ENCODE measurements around the gene CARD10. TPM values are rescaled to one million over a fixed set of nuclear protein-coding genes. Genes with fewer than 3 reads are reported as not detected.

Gene CARD10
- total RNA-seq, 1 donor, result 0.54 TPM

- DNase-seq (ENCODE audit: low read depth in 2 of 3, low spot score in 2 of 3), result no peak
These were observed 11.5 kb downstream of the CARD10 start for GRCh38 chr22:37507731-37508130.

- no peak for DNase-seq (ENCODE audit: low read depth in 2 of 3, low spot score in 2 of 3)
These were observed 13.2 kb downstream of the CARD10 start for GRCh38 chr22:37505989-37506388.

GRCh38 chr22:37505565-37505964, 13.7 kb downstream of the CARD10 start:
- DNase-seq (ENCODE audit: low read depth in 2 of 3, low spot score in 2 of 3), result no peak

GRCh38 chr22:37504964-37505363, 14.3 kb downstream of the CARD10 start:
- no peak for DNase-seq (ENCODE audit: low read depth in 2 of 3, low spot score in 2 of 3)

GRCh38 chr22:37503850-37504249, 15.4 kb downstream of the CARD10 start:
- no peak for DNase-seq (ENCODE audit: low read depth in 2 of 3, low spot score in 2 of 3)

GRCh38 chr22:37503183-37503683, 16.0 kb downstream of the CARD10 start:
- no peak for DNase-seq (ENCODE audit: low read depth in 2 of 3, low spot score in 2 of 3)

GRCh38 chr22:37502342-37503182, 16.7 kb downstream of the CARD10 start:
- DNase-seq (ENCODE audit: low read depth in 2 of 3, low spot score in 2 of 3), result peak in 1 of 3 donors; percentile 23

- DNase-seq (ENCODE audit: low read depth in 2 of 3, low spot score in 2 of 3), result no peak
These were observed 17.4 kb downstream of the CARD10 start for GRCh38 chr22:37501610-37502341.

- DNase-seq (ENCODE audit: low read depth in 2 of 3, low spot score in 2 of 3), result no peak
These were observed 18.2 kb downstream of the CARD10 start for GRCh38 chr22:37500745-37501609.

- no peak for DNase-seq (ENCODE audit: low read depth in 2 of 3, low spot score in 2 of 3)
These were observed 19.2 kb downstream of the CARD10 start for GRCh38 chr22:37499789-37500540.

- DNase-seq (ENCODE audit: low read depth in 2 of 3, low spot score in 2 of 3), result no peak
These were observed 20.0 kb downstream of the CARD10 start for GRCh38 chr22:37499027-37499707.

GRCh38 chr22:37498289-37498909, 20.8 kb downstream of the CARD10 start:
- peak; percentile 53 to 72 (median 68) for DNase-seq (ENCODE audit: low read depth in 2 of 3, low spot score in 2 of 3)

GRCh38 chr22:37497062-37497599, 22.1 kb downstream of the CARD10 start:
- DNase-seq (ENCODE audit: low read depth in 2 of 3, low spot score in 2 of 3), result no peak

- DNase-seq (ENCODE audit: low read depth in 2 of 3, low spot score in 2 of 3), result no peak
These were observed 22.6 kb downstream of the CARD10 start for GRCh38 chr22:37496651-37497050.

- no peak for DNase-seq (ENCODE audit: low read depth in 2 of 3, low spot score in 2 of 3)
These were observed 25.2 kb downstream of the CARD10 start for GRCh38 chr22:37493979-37494378.

- DNase-seq (ENCODE audit: low read depth in 2 of 3, low spot score in 2 of 3), result peak in 2 of 3 donors; percentile 39 to 59
These were observed 26.5 kb downstream of the CARD10 start for GRCh38 chr22:37492428-37493344.

GRCh38 chr22:37491559-37492427, 27.4 kb downstream of the CARD10 start:
- no peak for DNase-seq (ENCODE audit: low read depth in 2 of 3, low spot score in 2 of 3)
